K562 (cell line): ENCODE measurements around the gene UBR1. TPM values are rescaled to one million over a fixed set of nuclear protein-coding genes. Genes with fewer than 3 reads are reported as not detected.

Experiments used
- ATAC-seq: fragments of 200-7000 bp; cut with Tn5 transposase; 3 replicates; pipeline ENCODE4 v1.9.1; 2020; ENCODE audit warnings: moderate library complexity
- BruUV-seq: library from RNA; stranded (reverse); fragments of 400-500 nt; replicated peaks from 2 replicates; lab custom pipeline; 2021; lab: Mats Ljungman, UMichigan
- CTCF ChIA-PET: fragments of 300-600 bp; formaldehyde crosslinking; extraction: SDS; loops from one replicate; lab custom pipeline; 2021; ENCODE audit warnings: low intra/inter-chr PET ratio; lab: Yijun Ruan, JAX
- POLR2A ChIA-PET: fragments of 300-600, 350-650 bp; sonication (Branson Sonifier 250); formaldehyde crosslinking; extraction: SDS; loops from one replicate; lab custom pipeline; 2021; ENCODE audit warnings: antibody characterized with exemption, inconsistent platforms; lab: Yijun Ruan, JAX
- DNase-seq, 4 experiments: peaks; one replicate each; pipeline versions ENCODE4 v3.0.0 to v3.0.0-alpha.2; 2011 to 2018; ENCODE audit warnings: low spot score in 3 of 4, mixed read lengths in 3 of 4; ENCODE audit errors: extremely low read depth in 1 of 4
- FAIRE-seq: peaks from 2 replicates; lab custom pipeline; 2011; peaks lifted over from hg19 to GRCh38; lab: Jason Lieb, UNC
- H2AFZ ChIP-seq: 2 replicates; pipeline ENCODE4 v1.6.0; 2011; ENCODE audit warnings: low read depth, low read length, control low read depth, inconsistent platforms
- H3K27ac ChIP-seq: fragments of 200-600 bp; 3 replicates; pipeline ENCODE4 v1.8.0; 2011; ENCODE audit warnings: low read depth, mild to moderate bottlenecking, control low read depth, inconsistent platforms, low read length, moderate library complexity, mixed read lengths; ENCODE audit errors: extremely low read depth
- H3K27me3 ChIP-seq, 2 experiments: fragments of 300-600 bp in 1 of 2; 2 replicates in 1 of 2; 3 replicates in 1 of 2; pipeline versions ENCODE4 v1.6.0 to v1.8.0; 2011; ENCODE audit warnings: inconsistent platforms in 2 of 2, low read length in 2 of 2, mild to moderate bottlenecking in 1 of 2, mixed read lengths in 1 of 2, moderate library complexity in 1 of 2; ENCODE audit not compliant: control insufficient read depth in 2 of 2, insufficient read depth in 2 of 2
- H3K36me3 ChIP-seq: fragments of 300-600 bp; 3 replicates; pipeline ENCODE4 v1.8.0; 2011; ENCODE audit warnings: mild to moderate bottlenecking, low read length, inconsistent platforms; ENCODE audit not compliant: control insufficient read depth, insufficient read depth
- H3K4me1 ChIP-seq, 2 experiments: fragments of 200-600 bp in 1 of 2; replicated peaks in 1 of 2; 2 replicates in 1 of 2; 3 replicates in 1 of 2; pipeline versions ENCODE4 v1.5.1 to v1.8.0; 2011; ENCODE audit warnings: inconsistent platforms in 2 of 2, low read length in 2 of 2, mild to moderate bottlenecking in 1 of 2, mixed read lengths in 1 of 2, moderate library complexity in 1 of 2; ENCODE audit not compliant: control insufficient read depth in 2 of 2, insufficient read depth in 2 of 2
- H3K4me2 ChIP-seq: 2 replicates; pipeline ENCODE4 v1.6.1; 2011; ENCODE audit warnings: low read length, control low read depth, inconsistent platforms, mixed read lengths; ENCODE audit not compliant: insufficient read depth
- H3K4me3 ChIP-seq: fragments of 200-600 bp; sonication (generic), shearing (Covaris generic); 2 replicates; pipeline ENCODE4 v1.5.1; 2016; ENCODE audit warnings: control low read depth, inconsistent platforms
- H3K79me2 ChIP-seq: fragments of 200-600 bp; 3 replicates; pipeline ENCODE4 v1.8.0; 2011; ENCODE audit warnings: low read length, inconsistent platforms; ENCODE audit not compliant: control insufficient read depth, insufficient read depth
- H3K9ac ChIP-seq, 2 experiments: 2 replicates each; pipeline versions ENCODE4 v1.6.0 to v1.6.1; 2011; ENCODE audit warnings: low read depth in 2 of 2, low read length in 2 of 2, control low read depth in 1 of 2, inconsistent platforms in 1 of 2, mild to moderate bottlenecking in 1 of 2, mixed read lengths in 1 of 2; ENCODE audit not compliant: insufficient read depth in 1 of 2
- H3K9me1 ChIP-seq: one replicate; pipeline ENCODE4 v1.6.0; 2011; ENCODE audit warnings: inconsistent platforms, mild to moderate bottlenecking, low read length, moderate library complexity; ENCODE audit not compliant: control insufficient read depth, insufficient read depth
- H3K9me3 ChIP-seq: replicated peaks from 2 replicates; pipeline ENCODE4 v1.5.1; 2011; ENCODE audit warnings: low read depth, low read length, inconsistent platforms; ENCODE audit not compliant: control insufficient read depth, insufficient read depth
- H4K20me1 ChIP-seq: replicated peaks from 2 replicates; pipeline ENCODE4 v1.6.1; 2011; ENCODE audit warnings: low read length, inconsistent platforms, mixed read lengths; ENCODE audit not compliant: control insufficient read depth, insufficient read depth
- CSDE1 ChIP-seq, 2 experiments: fragments of 450-650 bp; IDR thresholded peaks; 2 replicates each; pipeline ENCODE4 v1.6.1; 2016; ENCODE audit warnings: mild to moderate bottlenecking in 1 of 2
- DNMT1 ChIP-seq: fragments of 450-650 bp; IDR thresholded peaks from 2 replicates; pipeline ENCODE4 v1.6.1; 2016; ENCODE audit warnings: antibody characterized with exemption, mild to moderate bottlenecking
- FOXK2 ChIP-seq, 2 experiments: fragments of 450-650 bp; IDR thresholded peaks in 1 of 2; conservative IDR thresholded peaks in 1 of 2; 2 replicates each; pipeline ENCODE4 v1.6.1; 2016; ENCODE audit warnings: low read depth in 2 of 2, mild to moderate bottlenecking in 1 of 2
- GATAD2B ChIP-seq: fragments of 450-650 bp; IDR thresholded peaks from 2 replicates; pipeline ENCODE4 v1.6.1; 2017; ENCODE audit warnings: mild to moderate bottlenecking, borderline replicate concordance
- HNRNPH1 ChIP-seq: fragments of 200-400 bp; formaldehyde crosslinking; optimal IDR thresholded peaks from 2 replicates; pipeline ENCODE3; 2017; ENCODE audit warnings: low read depth, mild to moderate bottlenecking, low read length, moderate library complexity
- KLF10 ChIP-seq: fragments of 250-450 bp; sonication (Bioruptor Pico); IDR thresholded peaks from 2 replicates; pipeline ENCODE4 v1.6.1; 2021; ENCODE audit warnings: matching md5 sums
- MCM3 ChIP-seq: fragments of 450-650 bp; IDR thresholded peaks from 2 replicates; pipeline ENCODE4 v1.6.1; 2016
- SMAD3 ChIP-seq: fragments of 450-650 bp; formaldehyde crosslinking; conservative IDR thresholded peaks from 2 replicates; pipeline ENCODE4 v1.4.0; 2020; ENCODE audit warnings: mild to moderate bottlenecking
- TAL1 ChIP-seq: fragments of 450-650 bp; IDR thresholded peaks from 2 replicates; pipeline ENCODE4 v1.6.1; 2016; ENCODE audit warnings: mild to moderate bottlenecking
- ZC3H4 ChIP-seq: sonication (generic); formaldehyde crosslinking; IDR thresholded peaks from 2 replicates; pipeline ENCODE4 v1.9.0; 2021; ENCODE audit warnings: missing genetic modification reagents, borderline replicate concordance
- ZNF23 ChIP-seq: fragments of 250-450 bp; sonication (Bioruptor Pico); IDR thresholded peaks from 2 replicates; pipeline ENCODE4 v1.4.0; 2020; ENCODE audit warnings: mild to moderate bottlenecking
- ZNF707 ChIP-seq: fragments of 250-450 bp; sonication (Bioruptor Pico); conservative IDR thresholded peaks from 2 replicates; pipeline ENCODE4 v1.8.0; 2022; ENCODE audit warnings: inconsistent platforms, mild to moderate bottlenecking, moderate library complexity
- WGBS: fragments of 100-300 bp; shearing (Covaris generic); methylation state at CpG from one replicate; pipeline ENCODE4 v1.1.6; 2016; ENCODE audit warnings: low coverage, mixed read lengths; ENCODE audit not compliant: insufficient coverage; ENCODE audit errors: missing lambda C conversion rate; 5-methylcytosine and 5-hydroxymethylcytosine counted together
- in situ Hi-C: fragments of 300-500 bp; cut with MboI; formaldehyde crosslinking; loops from 4 replicates; pipeline ENCODE4 v1.15.0; 2018; ENCODE audit warnings: inconsistent platforms, mixed read lengths
- intact Hi-C: fragments of 100-400 bp; cut with micrococcal nuclease; formaldehyde crosslinking; loops from 2 replicates; pipeline ENCODE4 v1.14.2; 2022
- polyA plus RNA-seq, 8 experiments: library from polyadenylated mRNA; depleted of rRNA in 4 of 8; stranded (reverse) in 5 of 8; unstranded in 3 of 8; fragments of >200 nt; fragmentation: Nextera tagmentation in 2 of 8; fragmentation: Illumina TruSeq in 1 of 8; extraction: Ambion mirVana in 2 of 8; extraction: Trizol in 1 of 8; gene quantifications; 2 replicates each; pipeline versions ENCODE4 v1.2.1 to v1.2.3, GENCODE V29; 2011 to 2014; ENCODE audit warnings: inconsistent platforms in 1 of 8, missing spikeins in 1 of 8
- total RNA-seq, 7 experiments: library from RNA; depleted of rRNA in 6 of 7; stranded (reverse); fragments of >200 nt in 6 of 7; fragmentation: Illumina TruSeq in 2 of 7; extraction: Trizol in 2 of 7; gene quantifications; 2 replicates each; pipeline versions ENCODE4 v1.2.1 to v1.2.3, GENCODE V29; 2011 to 2021; ENCODE audit warnings: low replicate concordance in 1 of 7
- TF ChIP-seq, protein P1 (sequence below): fragments of 200-800 bp; sonication (Bioruptor generic); IDR thresholded peaks from 2 replicates; pipeline ENCODE4 v1.6.1; 2016; ENCODE audit warnings: missing genetic modification characterization, missing compliant biosample characterization

Gene UBR1
- total and polyA plus RNA-seq, 9 of the 15 experiments (the other 6 are each of a cell fraction or from before 2014, with no cell fraction given), result 5.8 to 30.7 (median 15.3) TPM

DNA sequence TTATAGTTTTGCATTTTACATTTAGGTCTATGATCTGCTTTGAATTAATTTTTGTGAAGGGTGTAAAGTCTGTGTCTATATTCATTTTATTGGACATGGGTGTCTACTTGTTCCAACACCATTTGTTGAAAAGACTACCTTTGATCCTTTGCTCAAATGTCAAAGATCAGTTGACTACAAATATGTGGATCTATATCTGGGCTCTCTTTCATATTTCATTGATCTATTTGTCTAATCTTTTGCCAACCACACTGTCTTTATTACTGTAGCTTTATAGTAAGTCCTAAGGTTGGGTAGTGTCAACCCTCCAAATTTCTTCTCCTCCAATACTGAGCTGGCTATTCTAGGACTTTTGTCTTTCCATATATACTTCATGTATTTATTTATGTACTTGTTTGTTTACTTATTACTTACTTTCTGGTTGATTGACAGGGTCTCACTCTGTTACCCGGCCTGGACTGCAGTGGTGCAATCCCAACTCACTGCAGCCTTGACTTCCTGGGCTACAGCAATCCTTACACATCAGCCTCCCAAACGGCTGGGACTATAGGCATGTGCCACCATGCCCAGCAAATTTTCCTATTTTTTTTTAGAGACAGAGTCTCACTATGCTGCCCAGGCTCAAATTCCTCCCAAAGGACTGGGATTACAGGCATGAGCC, 131.5 kb downstream of the UBR1 start:
- peaks cover 57% of the 10 kb centered on the region for H3K36me3 ChIP-seq
- FAIRE-seq, result no peak
- no peak overlapping the region for H3K4me2 ChIP-seq

DNA sequence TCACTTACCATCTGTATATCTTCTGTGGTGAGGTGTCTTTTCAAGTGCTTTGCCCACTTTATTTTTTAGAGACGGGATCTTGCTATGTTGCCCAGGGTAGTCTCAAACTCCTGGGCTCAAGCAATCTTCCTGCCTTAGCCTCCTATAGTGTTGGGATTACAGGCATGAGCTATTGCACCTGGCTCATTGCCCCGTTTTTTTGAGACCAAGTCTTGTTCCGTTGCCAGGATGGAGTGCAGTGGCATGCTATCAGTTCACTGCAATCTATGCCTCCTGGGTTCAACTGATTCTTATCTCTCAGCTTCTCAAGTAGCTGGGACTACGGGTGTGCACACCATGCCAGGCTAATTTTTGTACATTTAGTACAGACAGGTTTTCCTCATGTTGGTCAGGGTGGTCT, 132.7 kb downstream of the UBR1 start:
- no peak for FAIRE-seq
- TF ChIP-seq, protein P1, sequence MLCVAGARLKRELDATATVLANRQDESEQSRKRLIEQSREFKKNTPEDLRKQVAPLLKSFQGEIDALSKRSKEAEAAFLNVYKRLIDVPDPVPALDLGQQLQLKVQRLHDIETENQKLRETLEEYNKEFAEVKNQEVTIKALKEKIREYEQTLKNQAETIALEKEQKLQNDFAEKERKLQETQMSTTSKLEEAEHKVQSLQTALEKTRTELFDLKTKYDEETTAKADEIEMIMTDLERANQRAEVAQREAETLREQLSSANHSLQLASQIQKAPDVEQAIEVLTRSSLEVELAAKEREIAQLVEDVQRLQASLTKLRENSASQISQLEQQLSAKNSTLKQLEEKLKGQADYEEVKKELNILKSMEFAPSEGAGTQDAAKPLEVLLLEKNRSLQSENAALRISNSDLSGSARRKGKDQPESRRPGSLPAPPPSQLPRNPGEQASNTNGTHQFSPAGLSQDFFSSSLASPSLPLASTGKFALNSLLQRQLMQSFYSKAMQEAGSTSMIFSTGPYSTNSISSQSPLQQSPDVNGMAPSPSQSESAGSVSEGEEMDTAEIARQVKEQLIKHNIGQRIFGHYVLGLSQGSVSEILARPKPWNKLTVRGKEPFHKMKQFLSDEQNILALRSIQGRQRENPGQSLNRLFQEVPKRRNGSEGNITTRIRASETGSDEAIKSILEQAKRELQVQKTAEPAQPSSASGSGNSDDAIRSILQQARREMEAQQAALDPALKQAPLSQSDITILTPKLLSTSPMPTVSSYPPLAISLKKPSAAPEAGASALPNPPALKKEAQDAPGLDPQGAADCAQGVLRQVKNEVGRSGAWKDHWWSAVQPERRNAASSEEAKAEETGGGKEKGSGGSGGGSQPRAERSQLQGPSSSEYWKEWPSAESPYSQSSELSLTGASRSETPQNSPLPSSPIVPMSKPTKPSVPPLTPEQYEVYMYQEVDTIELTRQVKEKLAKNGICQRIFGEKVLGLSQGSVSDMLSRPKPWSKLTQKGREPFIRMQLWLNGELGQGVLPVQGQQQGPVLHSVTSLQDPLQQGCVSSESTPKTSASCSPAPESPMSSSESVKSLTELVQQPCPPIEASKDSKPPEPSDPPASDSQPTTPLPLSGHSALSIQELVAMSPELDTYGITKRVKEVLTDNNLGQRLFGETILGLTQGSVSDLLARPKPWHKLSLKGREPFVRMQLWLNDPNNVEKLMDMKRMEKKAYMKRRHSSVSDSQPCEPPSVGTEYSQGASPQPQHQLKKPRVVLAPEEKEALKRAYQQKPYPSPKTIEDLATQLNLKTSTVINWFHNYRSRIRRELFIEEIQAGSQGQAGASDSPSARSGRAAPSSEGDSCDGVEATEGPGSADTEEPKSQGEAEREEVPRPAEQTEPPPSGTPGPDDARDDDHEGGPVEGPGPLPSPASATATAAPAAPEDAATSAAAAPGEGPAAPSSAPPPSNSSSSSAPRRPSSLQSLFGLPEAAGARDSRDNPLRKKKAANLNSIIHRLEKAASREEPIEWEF (CRISPR knock-in tag), result no peak
- TF ChIP-seq GATAD2B, result no peak
- no peak for TF ChIP-seq SMAD3 (CRISPR knock-in tag)
- no peak for TF ChIP-seq ZC3H4 (CRISPR knock-in tag)
- no peak for TF ChIP-seq FOXK2 (conservative IDR thresholded peaks at IDR 0.05 in 1 of 2, IDR thresholded peaks at IDR 0.05 in 1 of 2; ENCODE audit: low read depth in 2 of 2)
- TF ChIP-seq DNMT1, result no peak
- TF ChIP-seq ZNF23, result no peak
- no peak for TF ChIP-seq HNRNPH1

More for the DNA sequence above, 131.5 kb downstream of the UBR1 start:
- Histone ChIP-seq H3K27me3 (no peaks in the 10 kb centered on the region), H3K27ac (no peak overlapping the region), H2AFZ (no peak overlapping the region), H3K9me1 (no peaks in the 10 kb centered on the region), H3K9me3 (no peaks in the 10 kb centered on the region), H3K9ac (no peak overlapping the region), H3K4me1 (no peaks in the 10 kb centered on the region), H4K20me1 (no peaks in the 10 kb centered on the region), H3K79me2 (no peaks in the 10 kb centered on the region), H3K4me3 (no peak overlapping the region)
- intact Hi-C loops, result no loop called here
- DNase-seq, result no peak
- WGBS, result 72% methylated on average over 2 of the region's 2 CpGs
- CTCF ChIA-PET, result no interaction called here
- no peak for ATAC-seq
- in situ Hi-C loops, result no loop called here
- no TSS peak for BruUV-seq
- POLR2A ChIA-PET, result interaction anchor here (2.0 kb wide), 1 partner anchor 18 kb away, joined by 4 read pairs; no protein-coding TSS in a partner anchor
- TF ChIP-seq CSDE1 (IDR thresholded peaks at IDR 0.05) (no peak), KLF10 (no peak), TAL1 (no peak), ZNF707 (CRISPR knock-in tag) (no peak), MCM3 (no peak)

More for the DNA sequence above, 132.7 kb downstream of the UBR1 start:
- WGBS, result 83% methylated on average over 4 of the region's 4 CpGs
- ATAC-seq (no peak), DNase-seq (no peak)
- no peak overlapping the region for H3K4me2 ChIP-seq
- H3K27ac ChIP-seq, result no peak overlapping the region
- intact Hi-C loops, result no loop called here
- BruUV-seq, result no TSS peak
- no peaks in the 10 kb centered on the region for H3K79me2 ChIP-seq
- H3K9me1 ChIP-seq, result no peaks in the 10 kb centered on the region
- no peaks in the 10 kb centered on the region for H3K9me3 ChIP-seq
- H3K36me3 ChIP-seq, result peaks cover 57% of the 10 kb centered on the region
- in situ Hi-C loops, result no loop called here
- H3K4me3 ChIP-seq, result no peak overlapping the region
- no peaks in the 10 kb centered on the region for H4K20me1 ChIP-seq
- no peaks in the 10 kb centered on the region; a peak in 1 of 5 replicates for H3K4me1 ChIP-seq
- POLR2A ChIA-PET, result interaction anchor here (0.6 kb wide), 1 partner anchor 15 kb away, joined by 3 read pairs; no protein-coding TSS in a partner anchor
- H3K9ac ChIP-seq, result no peak overlapping the region
- H2AFZ ChIP-seq, result no peak overlapping the region
- H3K27me3 ChIP-seq, result no peaks in the 10 kb centered on the region
- CTCF ChIA-PET, result no interaction called here
